ENCODE results near the gene WDR5B.

Gene WDR5B

DNA sequence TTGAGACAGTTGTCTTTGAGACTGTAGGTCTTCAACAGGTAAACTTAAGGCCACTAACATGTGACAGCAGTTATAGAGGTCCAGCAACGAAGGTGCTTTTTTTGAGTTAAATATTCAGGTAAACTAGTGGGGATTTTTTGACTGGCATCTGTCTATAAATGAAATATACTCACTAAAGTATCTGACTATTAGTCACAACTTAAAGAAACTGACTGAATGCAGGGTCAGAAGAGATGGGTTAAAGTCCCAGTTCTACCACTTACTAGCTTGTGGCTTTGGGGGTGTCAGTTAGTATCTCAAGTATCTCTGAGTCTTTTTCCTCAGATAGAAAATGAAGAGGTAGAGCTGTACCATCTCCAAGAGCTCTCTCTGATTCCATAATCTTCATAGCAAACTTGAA lies 50.8 kb downstream of the WDR5B start:
- no peak for DNase-seq

DNA sequence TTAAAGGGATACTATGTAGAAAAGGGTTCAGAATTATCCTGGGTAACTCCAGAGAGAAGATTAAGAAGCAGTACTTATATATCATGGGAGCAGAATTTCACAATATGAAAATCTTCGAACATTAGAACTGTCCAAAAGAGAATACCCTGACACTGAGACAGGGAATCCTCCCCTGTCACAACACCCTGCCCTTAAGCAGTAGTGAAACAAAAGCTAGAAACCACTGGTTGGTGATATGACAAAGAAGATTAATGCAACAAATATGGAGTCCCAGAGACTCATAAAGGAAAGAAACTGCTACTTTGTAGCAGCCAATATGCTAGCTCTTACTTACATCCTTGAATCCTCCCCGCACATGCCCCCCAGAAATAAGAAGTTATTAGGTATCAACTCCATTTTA lies 51.4 kb downstream of the WDR5B start:
- DNase-seq = no peak
